Stimulated activated naive CD8-positive, alpha-beta T cell treated with anti-CD3 and anti-CD28 coated beads, Interleukin-15, Interleukin-2, amounts not matched to agents 100 ng/mL and 50 ng/mL, for 24 hours (primary cell): Measurements from ENCODE around the gene URB1.
A peak's percentile ranks its signal among the peaks of the same experiment; 100 is the strongest.

Source experiments
- H3K27ac Mint-ChIP-seq: one replicate; pipeline ENCODE4 v1.8.0; 2021; ENCODE audit warnings: mild to moderate bottlenecking, mixed read lengths
- H3K27me3 Mint-ChIP-seq: one replicate; pipeline ENCODE4 v1.8.0; 2021; ENCODE audit warnings: mixed read lengths
- H3K36me3 Mint-ChIP-seq: one replicate; pipeline ENCODE4 v1.8.0; 2021; ENCODE audit warnings: low read depth, mixed read lengths
- H3K4me1 Mint-ChIP-seq: one replicate; pipeline ENCODE4 v1.8.0; 2021; ENCODE audit warnings: low read depth, mixed read lengths
- H3K4me3 Mint-ChIP-seq: one replicate; pipeline ENCODE4 v1.8.0; 2021; ENCODE audit warnings: mild to moderate bottlenecking, mixed read lengths
- H3K9me3 Mint-ChIP-seq: one replicate; pipeline ENCODE4 v1.8.0; 2021; ENCODE audit warnings: mixed read lengths

The URB1 gene

DNA sequence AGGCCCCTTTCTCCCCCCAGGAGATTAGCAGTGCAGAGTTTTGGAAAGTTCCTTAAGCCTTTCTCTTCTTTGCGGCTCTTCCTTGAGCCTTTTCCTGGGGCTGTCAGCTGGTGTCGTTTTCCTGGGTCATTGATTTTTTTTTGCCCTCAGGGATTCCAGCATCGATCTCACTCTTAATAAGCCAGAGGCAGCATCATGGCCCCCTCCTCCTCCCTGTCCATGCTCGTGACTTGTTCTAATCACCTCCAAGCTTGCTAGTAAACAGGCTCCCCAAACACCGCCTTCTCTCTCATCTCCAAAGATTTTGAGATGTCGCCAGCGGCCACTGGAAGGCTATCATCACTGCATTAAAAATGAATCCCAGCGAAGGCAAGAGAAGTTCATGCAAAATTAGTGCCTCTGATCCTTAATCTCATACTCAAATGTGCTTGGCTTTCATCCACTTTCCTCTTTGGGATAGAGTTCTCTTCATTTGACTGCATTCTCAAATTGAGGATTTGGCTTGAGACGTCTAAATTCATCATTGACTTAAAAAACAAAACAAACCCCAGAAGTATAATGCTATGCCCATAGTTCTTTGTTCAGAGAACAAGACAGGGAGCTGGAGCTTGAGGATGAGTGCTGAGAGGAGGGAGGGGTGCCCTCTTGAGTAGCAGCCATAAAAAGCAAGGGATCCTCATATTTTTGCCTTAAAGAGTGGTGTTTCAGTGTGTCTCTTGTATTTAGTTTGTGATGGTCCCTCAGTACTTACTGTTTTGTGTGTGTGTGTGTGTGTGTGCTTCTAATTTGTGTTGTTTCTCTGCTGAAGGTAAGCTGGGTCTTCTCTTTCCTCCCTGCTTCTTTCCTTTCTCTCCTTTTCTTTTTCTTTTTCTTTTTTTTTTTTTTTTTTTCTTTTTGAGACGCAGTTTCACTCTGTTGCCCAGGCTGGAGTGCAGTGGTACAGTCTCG, 22.9 kb upstream of the URB1 start:
- Mint-ChIP-seq H3K27me3 (no peaks in the 10 kb centered on the region), H3K4me3 (no peak overlapping the region), H3K36me3 (peaks cover 20% of the 10 kb centered on the region), H3K9me3 (no peaks in the 10 kb centered on the region), H3K27ac (no peak overlapping the region), H3K4me1 (peaks cover 33% of the 10 kb centered on the region)

- peaks cover 27% of the 10 kb centered on the region for H3K36me3 Mint-ChIP-seq
- no peak overlapping the region for H3K27ac Mint-ChIP-seq
- no peaks in the 10 kb centered on the region for H3K27me3 Mint-ChIP-seq
- peaks cover 36% of the 10 kb centered on the region for H3K4me1 Mint-ChIP-seq
- no peaks in the 10 kb centered on the region for H3K9me3 Mint-ChIP-seq
- no peak overlapping the region for H3K4me3 Mint-ChIP-seq
Observed at GRCh38 chr21:32414579-32415358, 22.0 kb upstream of the URB1 start.

DNA sequence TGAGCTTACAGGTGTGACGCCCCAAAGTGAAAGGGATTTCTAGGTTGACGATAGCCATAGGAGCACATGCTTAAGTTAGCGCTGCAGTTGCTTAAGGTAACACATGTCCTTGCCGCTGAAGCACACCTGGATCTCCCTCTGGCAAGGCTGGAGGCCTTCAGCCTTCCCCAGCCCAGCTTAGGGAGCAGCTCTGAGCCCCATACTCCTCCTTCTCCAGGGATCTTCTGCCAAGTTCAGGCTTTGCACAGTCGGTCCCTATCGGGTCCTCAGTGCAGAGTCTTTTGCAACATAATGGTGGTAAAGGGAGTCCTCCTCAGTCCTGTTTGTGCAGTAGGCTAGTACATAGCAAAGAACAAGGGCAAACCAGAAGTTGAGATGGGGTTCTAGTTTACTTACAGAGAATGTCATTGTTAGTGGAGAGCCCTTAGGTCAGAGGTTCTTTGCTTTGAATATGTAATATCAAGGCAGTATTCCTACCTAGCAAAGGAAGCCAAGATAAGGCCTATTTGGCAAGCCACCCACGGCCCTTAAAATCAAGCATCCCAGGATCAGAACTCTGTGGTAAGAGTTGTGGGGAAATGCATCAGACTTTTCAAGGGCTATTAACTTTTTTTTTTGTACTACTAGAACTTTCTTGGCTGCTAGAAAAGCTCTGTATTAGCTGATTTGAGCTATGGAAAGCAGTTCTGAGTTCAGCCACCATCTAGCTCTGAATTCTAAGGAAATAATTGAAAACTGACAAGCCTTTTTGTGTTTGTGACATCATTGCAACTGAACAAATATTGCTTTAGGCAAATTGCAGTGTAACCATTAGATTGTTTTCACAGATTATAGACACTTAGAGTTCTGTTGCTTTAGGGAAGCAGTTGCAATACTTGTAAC, 21.1 kb upstream of the URB1 start:
- Mint-ChIP-seq H3K27me3 (no peaks in the 10 kb centered on the region), H3K9me3 (no peaks in the 10 kb centered on the region), H3K4me3 (peak overlapping the region; percentile 94), H3K4me1 (peaks cover 36% of the 10 kb centered on the region), H3K27ac (no peak overlapping the region), H3K36me3 (peaks cover 27% of the 10 kb centered on the region)

DNA sequence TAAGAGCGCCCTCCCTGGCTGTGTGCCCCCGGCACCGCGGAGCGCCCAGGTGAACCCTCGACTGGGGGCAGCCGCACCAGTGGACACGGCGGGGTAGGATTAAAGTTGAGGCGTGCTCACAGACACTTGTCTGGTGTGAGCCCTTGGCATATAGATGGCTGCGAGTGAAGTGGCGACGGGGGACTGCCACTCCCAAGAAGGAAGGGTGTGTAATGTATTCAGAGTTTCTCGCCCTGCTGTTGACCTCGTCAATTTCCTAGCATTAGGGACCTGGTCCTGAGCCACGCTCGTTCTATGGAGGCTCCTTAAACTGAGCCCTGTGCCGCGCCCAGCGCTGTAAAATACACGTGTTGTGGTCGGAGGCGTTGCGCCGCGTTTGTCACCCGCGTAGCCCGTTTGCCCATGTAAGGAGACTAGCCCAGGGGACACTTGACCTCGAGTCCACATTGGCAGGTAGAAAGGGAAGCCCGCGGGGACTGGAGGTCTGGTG, 20.2 kb upstream of the URB1 start:
- no peaks in the 10 kb centered on the region for H3K27me3 Mint-ChIP-seq
- H3K4me1 Mint-ChIP-seq, result peaks cover 41% of the 10 kb centered on the region
- H3K36me3 Mint-ChIP-seq, result peaks cover 27% of the 10 kb centered on the region
- peak overlapping the region; percentile 94 for H3K4me3 Mint-ChIP-seq
- H3K9me3 Mint-ChIP-seq, result no peaks in the 10 kb centered on the region
- H3K27ac Mint-ChIP-seq, result peak overlapping the region; percentile 79

GRCh38 chr21:32412162-32413014, 19.6 kb upstream of the URB1 start, which contains the start of gene EVA1C:
TSS of gene EVA1C (plus strand) at chr21:32412706. CDS start at chr21:32412854, 148 bp downstream.
- peak within 1 kb of the TSS; percentile 96 for H3K27ac Mint-ChIP-seq
- H3K27me3 Mint-ChIP-seq, result no peaks in the 10 kb centered on the region
- H3K36me3 Mint-ChIP-seq, result peaks cover 24% of the 10 kb centered on the region
- peaks cover 41% of the 10 kb centered on the region for H3K4me1 Mint-ChIP-seq
- peak within 1 kb of the TSS; percentile 94 for H3K4me3 Mint-ChIP-seq
- H3K9me3 Mint-ChIP-seq, result no peaks in the 10 kb centered on the region

DNA sequence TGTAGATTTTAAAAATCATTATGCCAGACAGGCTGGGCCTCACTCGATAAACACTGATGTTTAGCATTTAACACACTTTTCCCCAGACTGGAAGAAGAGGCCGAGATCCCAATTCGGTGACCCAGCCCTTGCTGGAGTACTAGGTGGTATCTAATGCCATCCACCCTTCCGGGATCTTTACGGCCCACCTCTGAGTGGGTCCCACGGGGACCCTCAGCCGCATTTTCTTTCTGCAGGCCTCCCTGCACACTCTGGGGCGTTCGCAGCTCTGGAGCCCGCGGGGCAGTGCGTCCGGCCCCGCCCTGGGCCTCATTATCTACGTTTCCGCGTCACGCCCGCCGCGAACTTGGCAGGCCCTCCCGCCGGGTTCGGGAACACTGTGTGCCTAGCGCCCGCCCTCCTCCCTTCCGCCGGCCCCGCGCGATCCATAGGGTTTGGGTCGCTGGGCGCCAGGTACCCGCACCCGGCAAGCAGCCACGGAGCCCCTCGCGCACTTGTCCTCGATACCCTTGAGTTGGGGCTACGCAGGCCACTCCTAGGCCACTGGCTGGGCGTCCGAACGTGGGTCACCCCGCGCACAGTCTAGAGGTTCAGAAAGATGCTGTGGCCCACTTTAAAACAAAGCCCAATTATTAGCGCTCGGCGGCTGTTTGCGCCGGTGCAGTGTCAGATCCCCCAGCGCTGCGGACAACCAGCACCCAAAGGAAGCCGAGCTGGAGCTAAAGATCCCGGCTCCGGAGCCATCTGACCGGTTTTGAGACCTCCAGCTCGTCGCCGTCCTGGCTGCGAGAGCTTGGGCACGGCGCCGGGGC, 18.7 kb upstream of the URB1 start:
- peaks cover 41% of the 10 kb centered on the region for H3K4me1 Mint-ChIP-seq
- peaks cover 21% of the 10 kb centered on the region for H3K36me3 Mint-ChIP-seq
- H3K27ac Mint-ChIP-seq, result peak overlapping the region; percentile 96
- no peaks in the 10 kb centered on the region for H3K27me3 Mint-ChIP-seq
- H3K9me3 Mint-ChIP-seq, result no peaks in the 10 kb centered on the region
- peak overlapping the region; percentile 92 for H3K4me3 Mint-ChIP-seq

DNA sequence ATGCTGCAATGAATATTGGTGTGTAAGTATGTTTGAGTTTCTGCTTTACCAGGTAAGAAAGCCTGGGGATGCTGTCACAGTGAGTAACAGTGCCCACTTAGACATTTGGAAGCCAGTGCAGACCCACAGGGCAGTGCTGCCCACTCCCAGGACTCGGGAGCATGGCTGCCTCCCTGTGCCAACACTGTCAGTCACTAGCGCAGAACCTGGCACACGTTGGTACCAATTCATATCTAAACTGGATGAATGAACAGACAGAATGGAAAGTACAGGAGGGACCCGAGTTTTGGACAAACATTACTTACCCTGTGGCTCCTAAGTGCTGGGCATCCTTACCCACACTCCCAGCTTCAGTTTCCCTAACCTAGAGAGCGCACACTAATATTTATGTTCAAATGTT, 18.1 kb upstream of the URB1 start:
- Mint-ChIP-seq H3K36me3 (peaks cover 20% of the 10 kb centered on the region), H3K27ac (peak overlapping the region; percentile 96), H3K4me1 (peaks cover 41% of the 10 kb centered on the region), H3K27me3 (no peaks in the 10 kb centered on the region), H3K9me3 (no peaks in the 10 kb centered on the region), H3K4me3 (peak overlapping the region; percentile 92)

DNA sequence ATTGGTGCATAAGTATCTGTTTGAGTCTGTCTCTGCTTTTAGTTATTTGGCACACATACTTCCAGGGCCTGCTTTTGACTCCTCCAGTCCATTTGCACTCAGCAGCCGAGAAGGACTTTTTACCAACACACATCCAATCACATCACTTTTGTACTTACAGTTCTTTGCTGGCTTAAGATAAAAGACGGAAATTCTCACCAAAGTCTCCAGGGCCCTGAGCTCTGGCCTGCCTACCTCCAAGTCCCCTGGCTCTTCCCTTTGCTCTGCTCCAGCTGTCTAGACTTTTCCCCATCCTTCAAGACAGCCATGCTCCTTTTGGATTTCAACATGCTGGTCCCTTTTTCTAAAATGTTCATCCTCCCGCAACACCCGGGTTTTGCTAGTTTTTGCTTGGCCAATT, 17.5 kb upstream of the URB1 start:
- H3K36me3 Mint-ChIP-seq, result peaks cover 16% of the 10 kb centered on the region
- no peak overlapping the region for H3K4me3 Mint-ChIP-seq
- H3K4me1 Mint-ChIP-seq, result peaks cover 36% of the 10 kb centered on the region
- peak overlapping the region; percentile 66 for H3K27ac Mint-ChIP-seq
- H3K27me3 Mint-ChIP-seq, result no peaks in the 10 kb centered on the region
- H3K9me3 Mint-ChIP-seq, result no peaks in the 10 kb centered on the region

DNA sequence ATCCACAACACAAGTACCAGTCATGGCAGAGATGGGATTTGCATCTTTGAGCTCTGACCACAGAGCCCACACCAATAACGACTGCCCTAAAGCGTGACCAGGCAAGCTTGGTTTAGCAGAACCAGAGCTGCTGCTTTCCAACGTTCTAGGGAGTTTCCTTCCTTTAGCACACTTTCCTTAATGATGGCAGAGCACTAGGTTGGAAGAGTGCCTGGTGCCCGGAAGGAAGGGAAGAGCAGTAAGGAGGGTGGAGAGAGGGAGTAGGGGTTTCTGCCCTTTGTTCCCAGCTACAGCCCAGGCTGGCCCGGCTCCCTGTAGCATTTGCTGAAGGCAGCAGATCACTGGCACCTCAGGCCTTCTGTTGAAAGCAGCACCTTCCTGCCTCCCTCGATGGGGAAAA, 13.6 kb upstream of the URB1 start:
- H3K27me3 Mint-ChIP-seq, result no peaks in the 10 kb centered on the region
- no peak overlapping the region for H3K4me3 Mint-ChIP-seq
- H3K4me1 Mint-ChIP-seq, result peaks cover 20% of the 10 kb centered on the region
- peaks cover 9% of the 10 kb centered on the region for H3K36me3 Mint-ChIP-seq
- no peak overlapping the region for H3K27ac Mint-ChIP-seq
- H3K9me3 Mint-ChIP-seq, result no peaks in the 10 kb centered on the region

DNA sequence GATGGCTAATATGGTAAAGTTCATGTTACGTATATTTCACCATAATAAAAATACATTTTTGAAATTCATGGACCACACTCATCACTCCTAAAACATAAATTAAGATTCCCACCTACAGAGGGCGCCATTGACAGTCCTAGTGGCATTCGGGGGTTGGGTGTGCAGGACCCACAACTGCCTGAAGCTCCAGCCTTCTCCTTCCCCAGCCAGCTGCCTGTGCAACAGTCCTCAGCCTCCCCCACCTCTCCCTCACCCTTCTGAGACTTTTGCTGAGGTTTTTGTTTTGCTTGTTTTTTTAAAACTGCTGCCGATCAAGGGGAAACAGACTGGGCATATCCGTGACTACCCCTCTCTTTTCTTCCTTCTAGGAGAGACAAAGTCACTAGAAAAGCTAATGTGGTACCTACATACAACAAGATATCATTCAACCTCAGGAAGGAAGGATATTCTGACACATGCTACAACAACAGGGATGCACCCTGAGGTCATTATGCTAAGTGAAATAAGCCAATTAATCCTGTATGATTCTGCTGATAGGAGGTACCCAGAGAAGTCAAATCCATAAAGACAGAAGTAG, 10.5 kb upstream of the URB1 start:
- no peak overlapping the region for H3K27ac Mint-ChIP-seq
- H3K9me3 Mint-ChIP-seq, result no peaks in the 10 kb centered on the region
- H3K4me3 Mint-ChIP-seq, result no peak overlapping the region
- H3K36me3 Mint-ChIP-seq, result no peaks in the 10 kb centered on the region
- H3K27me3 Mint-ChIP-seq, result peaks cover 18% of the 10 kb centered on the region
- peaks cover 6% of the 10 kb centered on the region for H3K4me1 Mint-ChIP-seq

- H3K4me3 Mint-ChIP-seq, result peak overlapping the region; percentile 94
- peaks cover 30% of the 10 kb centered on the region for H3K36me3 Mint-ChIP-seq
- peaks cover 45% of the 10 kb centered on the region for H3K4me1 Mint-ChIP-seq
- peak overlapping the region; percentile 85 for H3K27ac Mint-ChIP-seq
- no peaks in the 10 kb centered on the region for H3K9me3 Mint-ChIP-seq
- peaks cover 14% of the 10 kb centered on the region for H3K27me3 Mint-ChIP-seq
Observed at GRCh38 chr21:32393677-32394001, 827 bp upstream of the URB1 start.

GRCh38 chr21:32392299-32392879, 423 bp downstream of the URB1 start:
- Mint-ChIP-seq H3K36me3 (peaks cover 41% of the 10 kb centered on the region), H3K27ac (peak overlapping the region; percentile 80), H3K27me3 (peaks cover 8% of the 10 kb centered on the region), H3K4me1 (peaks cover 57% of the 10 kb centered on the region), H3K4me3 (peak overlapping the region; percentile 94), H3K9me3 (no peaks in the 10 kb centered on the region)
